HG03565 (cell line): ENCODE measurements around the gene TIPRL.
"Not testable (repeated sequence)": the region's sequence is repeated elsewhere in the genome, so short reads cannot be mapped to it uniquely, and the experiment has no call there.

Experiments
- ATAC-seq: cut with Tn5 transposase; IDR thresholded peaks from one replicate; pipeline ENCODE4 v1.9.1; 2021; ENCODE audit warnings: mild to moderate bottlenecking, moderate library complexity; ENCODE audit not compliant: unreplicated experiment

Gene TIPRL

DNA sequence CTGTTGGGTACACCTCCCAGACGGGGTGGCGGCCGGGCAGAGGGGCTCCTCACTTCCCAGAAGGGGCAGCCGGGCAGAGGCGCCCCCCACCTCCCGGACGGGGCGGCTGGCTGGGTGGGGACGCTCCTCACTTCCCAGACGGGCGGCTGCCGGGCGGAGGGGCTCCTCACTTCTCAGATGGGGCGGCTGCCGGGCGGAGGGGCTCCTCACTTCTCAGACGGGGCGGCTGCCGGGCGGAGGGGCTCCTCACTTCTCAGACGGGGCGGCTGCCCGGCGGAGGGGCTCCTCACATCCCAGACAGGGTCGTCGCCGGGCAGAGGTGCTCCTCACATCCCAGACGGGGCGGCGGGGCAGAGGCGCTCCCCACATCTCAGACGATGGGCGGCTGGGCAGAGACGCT, 28.9 kb downstream of the TIPRL start:
- ATAC-seq = not testable (repeated sequence)

- no peak for ATAC-seq
These were observed 31.6 kb downstream of the TIPRL start for GRCh38 chr1:168210312-168210711.

- ATAC-seq = no peak
These were observed 34.6 kb downstream of the TIPRL start for GRCh38 chr1:168213349-168213748.

DNA sequence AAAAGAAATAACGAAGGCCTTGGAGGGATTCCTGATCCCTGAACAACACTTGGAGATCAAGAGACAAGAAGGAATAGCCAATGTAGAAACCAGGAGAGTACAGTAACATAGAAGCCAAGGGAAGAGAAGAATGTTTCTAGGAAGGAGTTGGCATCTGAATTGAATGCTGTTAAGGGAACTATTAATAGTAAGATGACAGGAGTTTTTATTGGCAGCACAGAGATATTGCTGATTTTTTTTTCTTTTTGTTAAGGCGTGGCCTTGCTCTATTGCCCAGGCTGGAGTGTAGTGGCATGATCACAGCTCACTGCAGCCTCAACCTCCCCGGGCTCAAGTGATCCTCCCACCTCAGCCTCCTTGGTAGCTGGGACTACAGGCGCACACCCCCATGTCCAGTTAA, 37.4 kb downstream of the TIPRL start:
- ATAC-seq = no peak

DNA sequence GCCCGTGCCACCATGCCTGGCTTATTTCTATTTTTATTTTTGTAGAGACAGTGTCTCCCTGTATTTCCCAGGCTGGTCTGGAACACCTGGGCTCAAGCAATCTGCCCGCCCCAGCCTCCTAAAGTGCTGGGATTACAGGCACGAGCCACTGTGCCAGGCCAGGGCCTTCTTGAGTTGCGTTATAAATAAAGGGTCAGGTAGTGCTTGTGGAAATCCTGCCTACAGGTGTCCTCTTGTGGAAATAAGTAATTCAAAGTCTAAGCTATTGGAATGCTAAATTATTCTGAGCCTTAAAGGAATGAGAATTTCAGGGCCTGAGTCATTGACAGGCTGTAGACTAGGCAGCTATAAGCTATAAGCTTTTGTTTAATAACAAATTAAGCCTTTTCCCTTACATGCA, 38.9 kb downstream of the TIPRL start:
- ATAC-seq = no peak

- ATAC-seq = no peak
These were observed 39.9 kb downstream of the TIPRL start for GRCh38 chr1:168218658-168219057.

DNA sequence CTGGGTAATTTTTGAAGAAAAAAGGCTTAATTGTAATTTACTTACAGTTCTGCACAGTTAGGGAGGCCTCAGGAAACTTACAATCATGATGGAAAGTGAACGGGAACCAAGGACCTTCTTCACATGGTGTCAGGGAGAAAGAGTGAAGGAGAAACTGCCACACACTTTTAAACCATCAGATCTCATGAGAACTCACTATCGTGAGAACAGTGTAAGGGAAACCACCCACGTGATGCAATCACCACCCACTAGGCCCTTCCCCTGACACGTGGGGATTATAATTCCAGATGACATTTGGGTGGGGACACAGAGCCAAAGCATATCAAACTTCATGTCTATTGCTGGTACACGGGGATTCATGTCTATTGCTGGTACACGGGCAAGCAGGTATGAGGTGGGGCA, 41.7 kb downstream of the TIPRL start:
- no peak for ATAC-seq

DNA sequence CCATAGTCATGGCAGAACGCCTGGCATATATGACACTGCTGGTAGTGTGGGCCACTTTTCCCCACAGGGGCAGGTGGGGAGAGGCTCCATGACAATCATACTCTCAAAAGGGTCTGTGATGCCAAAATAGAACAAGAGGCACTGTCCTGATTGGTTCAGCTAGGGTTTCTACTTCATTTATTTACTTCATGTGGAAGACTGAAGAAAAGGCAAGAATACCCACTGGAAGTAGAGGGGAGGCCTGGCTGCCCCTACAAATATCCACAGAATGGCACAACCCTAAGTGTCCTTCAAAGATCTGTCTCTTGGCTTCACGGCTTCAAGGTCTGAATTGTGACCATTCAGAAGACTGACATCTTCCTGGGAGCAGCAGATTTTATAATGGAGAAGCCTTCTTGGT, 42.5 kb downstream of the TIPRL start:
- ATAC-seq = no peak

- ATAC-seq = no peak
These were observed 44.5 kb downstream of the TIPRL start for GRCh38 chr1:168223261-168223660.

DNA sequence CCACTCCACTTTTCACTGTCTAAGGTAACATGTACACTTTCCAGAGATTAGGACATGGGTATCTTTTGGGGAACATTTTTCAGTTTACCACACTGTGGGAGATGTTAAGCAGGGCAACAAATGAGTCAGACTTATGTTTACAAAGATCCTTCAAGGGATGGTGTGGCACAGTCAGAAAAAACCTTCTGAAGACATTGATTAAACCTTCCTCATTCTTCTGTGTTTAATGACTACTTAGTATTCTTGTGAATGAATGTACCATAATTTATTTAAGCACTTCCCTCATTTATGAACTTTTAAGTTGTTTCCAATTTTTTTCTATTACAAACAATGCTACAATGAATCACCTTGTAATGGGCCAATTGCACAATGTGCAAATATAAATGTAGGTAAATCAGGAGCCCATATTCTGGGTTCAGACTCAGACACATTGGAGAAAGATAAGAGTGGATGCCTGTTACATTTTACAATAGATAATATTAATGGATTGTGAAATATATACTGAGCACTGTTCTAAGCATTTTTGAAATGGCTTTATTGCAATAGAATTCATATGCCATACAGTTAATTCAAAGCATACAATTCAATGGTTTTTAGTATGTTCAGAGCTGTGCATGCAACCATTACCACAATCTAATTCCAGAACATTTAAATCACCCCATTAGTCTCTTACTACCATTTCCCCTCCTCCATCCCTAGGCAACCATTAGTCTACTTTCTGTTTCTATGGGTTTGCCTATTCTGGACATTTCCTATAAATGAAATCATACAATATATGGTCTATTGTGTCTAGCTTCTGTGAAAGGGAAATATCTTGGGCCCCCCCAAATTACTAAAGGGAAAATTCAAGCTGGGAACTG, 45.1 kb downstream of the TIPRL start:
- ATAC-seq = no peak

DNA sequence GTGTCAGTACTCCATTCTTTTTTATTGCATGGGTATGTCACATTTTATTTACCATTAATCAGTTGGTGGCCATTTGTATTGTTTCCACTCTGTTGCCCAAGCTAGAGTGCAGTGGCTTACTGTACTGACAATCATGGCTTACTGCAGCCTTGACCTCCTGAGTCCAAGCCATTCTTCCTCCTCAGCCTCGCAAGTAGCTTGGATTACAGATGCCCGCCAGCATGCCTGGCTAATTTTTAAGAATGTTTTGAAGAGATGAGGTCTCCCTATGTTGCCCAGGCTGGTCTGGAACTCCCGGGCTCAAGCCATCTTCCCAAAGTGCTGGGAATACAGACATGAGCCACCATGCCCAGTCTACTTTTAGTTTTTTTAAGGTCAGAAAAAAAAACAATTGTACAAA, 46.2 kb downstream of the TIPRL start:
- no peak for ATAC-seq

DNA sequence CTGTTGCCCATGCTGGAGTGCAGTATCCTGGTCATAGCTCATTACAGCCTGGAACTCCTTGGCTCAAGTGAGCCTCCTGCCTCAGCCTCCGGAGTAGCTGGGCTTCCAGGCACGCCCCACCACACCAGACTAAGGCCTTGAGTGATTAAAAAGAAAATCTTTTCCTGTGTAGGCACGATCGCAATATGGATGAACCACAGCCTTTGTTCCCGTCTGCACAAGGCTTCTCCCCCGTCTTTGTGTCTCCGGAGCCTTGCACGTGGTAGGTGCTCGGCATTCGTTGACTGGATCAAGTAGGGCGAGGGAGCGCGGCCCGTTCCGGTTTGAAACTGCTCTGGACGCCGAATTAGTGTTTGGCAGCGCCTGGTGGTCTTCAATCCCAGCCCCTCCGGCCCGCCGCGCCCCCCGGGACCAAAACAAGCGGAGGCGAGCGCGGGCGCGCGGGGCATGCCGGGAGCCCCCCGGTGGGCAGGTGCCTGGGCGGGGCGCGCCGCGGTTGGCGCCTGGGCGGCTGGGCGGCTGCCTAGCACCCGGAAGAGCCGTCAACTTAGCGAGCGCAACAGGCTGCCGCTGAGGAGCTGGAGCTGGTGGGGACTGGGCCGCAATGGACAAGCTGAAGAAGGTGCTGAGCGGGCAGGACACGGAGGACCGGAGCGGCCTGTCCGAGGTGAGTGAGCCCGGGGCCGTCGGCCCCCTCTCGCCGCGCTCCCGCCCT, 46.9 kb downstream of the TIPRL start, which contains the start of gene SFT2D2:
TSS of gene SFT2D2 (plus strand) at position 529 of the 715 bp plus-strand sequence. CDS start at position 605, 76 bp downstream.
- peak; percentile 51 for ATAC-seq

GRCh38 chr1:168227620-168228019, 48.9 kb downstream of the TIPRL start:
- peak; percentile 14 for ATAC-seq

GRCh38 chr1:168229893-168230292, 51.1 kb downstream of the TIPRL start:
- no peak for ATAC-seq

GRCh38 chr1:168230709-168231108, 51.9 kb downstream of the TIPRL start:
- ATAC-seq = no peak

- ATAC-seq = peak; percentile 76
These were observed 56.2 kb downstream of the TIPRL start for GRCh38 chr1:168234846-168235547.

DNA sequence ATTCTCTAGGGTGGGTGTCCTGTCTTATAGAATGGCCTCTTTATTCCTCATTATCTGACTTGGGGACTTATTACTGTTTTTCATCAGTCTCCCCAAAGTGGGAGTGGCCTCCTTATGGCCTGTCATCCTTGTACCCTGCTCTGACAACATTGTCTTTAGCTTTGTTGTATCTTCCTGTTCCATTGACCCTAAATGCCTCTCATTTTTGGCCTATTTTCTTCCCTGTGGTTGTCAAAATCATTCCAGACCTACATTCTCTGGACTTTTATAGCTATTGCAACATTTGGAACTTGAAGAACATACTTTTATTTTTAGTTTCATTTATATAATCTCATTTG, 56.8 kb downstream of the TIPRL start:
- peak; percentile 8 for ATAC-seq

DNA sequence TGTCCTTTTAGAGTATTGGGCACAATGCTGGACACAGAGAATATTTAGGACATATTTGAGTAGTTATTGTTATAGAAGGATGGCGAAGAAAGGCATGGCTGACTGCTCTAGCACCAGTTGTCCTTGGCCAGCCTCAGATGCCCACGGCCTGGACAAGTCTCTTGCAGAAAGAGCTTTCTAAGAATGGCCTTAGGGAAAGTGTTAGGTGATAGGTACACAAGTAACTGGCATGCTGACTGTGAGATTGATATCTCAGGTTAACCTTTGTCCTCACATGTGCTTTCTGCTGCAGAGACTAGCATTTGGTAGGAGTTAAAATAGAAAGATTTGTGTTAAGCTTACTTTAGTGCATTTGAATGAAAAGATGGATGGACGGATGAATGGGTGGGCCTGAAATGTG, 57.2 kb downstream of the TIPRL start:
- ATAC-seq = no peak

DNA sequence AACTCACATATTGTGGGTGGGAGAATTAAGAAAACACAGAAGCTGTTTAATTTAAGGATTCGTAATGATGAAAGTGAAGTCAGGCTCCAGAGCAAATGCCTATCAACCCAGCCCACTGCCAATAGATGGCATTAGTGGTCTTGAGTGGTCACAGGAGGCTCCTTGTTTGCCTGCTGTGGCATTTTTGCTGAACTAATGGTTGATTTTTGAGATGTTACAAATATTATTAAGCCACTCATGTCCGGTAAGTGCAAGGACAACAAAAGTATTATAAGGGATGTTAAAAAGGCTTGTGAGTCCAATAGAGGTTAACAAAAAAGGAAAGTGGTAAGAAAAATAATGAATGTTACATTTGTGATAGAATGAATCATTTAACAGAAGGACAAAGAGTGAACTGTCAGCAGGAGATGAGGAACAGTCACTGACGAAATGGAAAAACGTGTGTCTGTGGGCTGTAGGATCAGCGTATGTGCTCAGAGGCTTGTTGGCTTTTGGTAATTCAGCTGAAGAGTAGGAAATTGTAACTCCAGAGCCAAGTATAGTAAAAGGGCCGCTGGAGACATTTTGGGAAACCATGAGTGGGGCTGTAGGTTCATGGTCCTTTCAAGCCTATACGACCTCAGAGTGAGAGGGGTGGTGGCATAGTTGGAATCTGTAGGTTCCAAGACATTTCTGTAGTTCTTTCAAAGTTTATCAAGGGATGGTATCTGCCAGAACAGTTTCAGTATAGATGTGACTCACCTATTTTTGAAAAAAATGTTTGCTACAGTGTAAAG, 58.3 kb downstream of the TIPRL start:
- ATAC-seq = no peak

DNA sequence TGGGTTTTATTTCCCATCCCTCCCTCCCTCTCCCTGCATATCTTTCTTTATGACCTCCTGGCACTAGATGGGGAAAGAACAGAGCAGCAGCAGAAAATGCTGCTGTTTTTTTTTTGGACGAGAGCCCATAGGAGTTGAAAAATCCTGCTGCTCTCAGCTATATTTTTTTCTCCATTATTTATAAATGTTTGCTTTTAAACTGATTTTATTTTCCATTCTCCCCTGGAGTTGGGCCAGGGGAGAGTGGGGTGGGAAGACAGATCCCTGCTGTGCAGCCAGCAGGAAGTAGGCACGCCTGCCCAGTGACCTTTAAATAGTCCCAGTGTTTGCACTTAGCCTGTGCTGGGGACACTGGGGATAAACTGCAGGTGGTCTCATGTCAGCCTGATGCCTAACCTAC, 64.4 kb downstream of the TIPRL start:
- ATAC-seq = no peak

DNA sequence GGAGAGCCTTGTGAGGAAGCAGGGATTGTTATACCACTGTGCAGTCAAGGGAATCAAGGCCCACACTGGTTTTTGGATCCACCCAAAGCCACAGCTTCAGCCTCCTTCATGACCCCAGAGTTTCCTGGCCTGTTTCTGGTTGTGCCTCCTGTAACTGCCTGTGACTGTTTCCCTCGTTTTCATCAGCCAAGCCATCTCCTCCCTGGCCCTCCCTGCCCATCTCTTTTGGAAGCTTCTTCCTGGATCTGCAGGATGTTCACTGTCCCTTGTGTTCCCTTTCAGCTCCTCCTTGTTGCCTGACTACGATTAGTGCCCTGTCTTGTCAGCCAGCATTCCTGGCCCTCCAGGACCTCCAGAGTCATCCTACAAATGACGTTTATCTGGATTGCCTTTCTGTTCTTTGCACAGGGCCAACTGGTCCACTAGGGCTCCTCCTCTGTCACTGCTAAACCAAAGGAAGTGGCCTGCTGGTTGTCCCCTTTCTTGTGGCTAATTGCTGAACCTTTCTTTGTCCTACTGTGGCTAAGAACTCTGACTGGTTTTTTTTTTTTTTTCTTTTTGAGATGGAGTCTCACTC, 65.0 kb downstream of the TIPRL start:
- ATAC-seq = no peak
